Endothelial cell of umbilical vein (primary cell): Measurements from ENCODE around the gene PTPRO. TPM values are rescaled to one million over a fixed set of nuclear protein-coding genes. Genes with fewer than 3 reads are reported as not detected.

Experiments used
- BruUV-seq: library from RNA; stranded (reverse); fragments of 400-500 nt; replicated peaks from 2 replicates; lab custom pipeline; 2021; lab: Mats Ljungman, UMichigan
- CTCF ChIA-PET: fragments of 300-600, 350-600 bp; sonication (Branson Sonifier 250); formaldehyde crosslinking; loops from one replicate; lab custom pipeline; 2021; ENCODE audit warnings: antibody characterized with exemption, inconsistent platforms; lab: Charles Lee
- POLR2A ChIA-PET: fragments of 300-600, 350-600 bp; sonication (Branson Sonifier 250); formaldehyde crosslinking; loops from one replicate; lab custom pipeline; 2021; ENCODE audit warnings: antibody characterized with exemption, inconsistent platforms; lab: Charles Lee
- DNase-seq: peaks from one replicate; pipeline ENCODE4 v3.0.0-alpha.2; 2011; ENCODE audit warnings: low read depth, low spot score
- FAIRE-seq: peaks from 2 replicates; lab custom pipeline; 2011; peaks lifted over from hg19 to GRCh38; lab: Jason Lieb, UNC
- H2AFZ ChIP-seq: 2 replicates; pipeline ENCODE4 v1.6.0; 2012; ENCODE audit warnings: low read depth, low read length, control low read depth, inconsistent platforms
- H3K27ac ChIP-seq: 2 replicates; pipeline ENCODE4 v1.5.1; 2011; ENCODE audit warnings: low read depth, mild to moderate bottlenecking, control low read depth, low read length, moderate library complexity; ENCODE audit not compliant: insufficient read depth
- H3K27me3 ChIP-seq, 2 experiments: 2 replicates each; pipeline versions ENCODE4 v1.6.0 to v1.6.1; 2011; ENCODE audit warnings: low read length in 2 of 2, mixed read lengths in 1 of 2; ENCODE audit not compliant: control insufficient read depth in 2 of 2, insufficient read depth in 2 of 2
- H3K36me3 ChIP-seq, 2 experiments: 2 replicates in 1 of 2; 3 replicates in 1 of 2; pipeline ENCODE4 v1.5.1; 2011; ENCODE audit warnings: low read length in 2 of 2, mild to moderate bottlenecking in 1 of 2, moderate library complexity in 1 of 2; ENCODE audit not compliant: control insufficient read depth in 2 of 2, insufficient read depth in 2 of 2; ENCODE audit errors: extremely low read depth in 1 of 2
- H3K4me1 ChIP-seq: 3 replicates; pipeline ENCODE4 v1.5.1; 2011; ENCODE audit warnings: mild to moderate bottlenecking, low read length; ENCODE audit not compliant: control insufficient read depth, insufficient read depth; ENCODE audit errors: extremely low read depth
- H3K4me2 ChIP-seq: 2 replicates; pipeline ENCODE4 v1.6.1; 2011; ENCODE audit warnings: low read length, control low read depth, mixed read lengths; ENCODE audit not compliant: insufficient read depth
- H3K4me3 ChIP-seq, 3 experiments: fragments of 200-600 bp in 1 of 3; sonication (generic), shearing (Covaris generic) in 1 of 3; replicated peaks in 1 of 3; 2 replicates each; pipeline ENCODE4 v1.5.1; 2011 to 2016; ENCODE audit warnings: control low read depth in 3 of 3, low read length in 3 of 3, mild to moderate bottlenecking in 2 of 3, inconsistent platforms in 1 of 3, low read depth in 1 of 3, moderate library complexity in 1 of 3; ENCODE audit not compliant: insufficient read depth in 1 of 3
- H3K79me2 ChIP-seq: 2 replicates; pipeline ENCODE4 v1.6.0; 2012; ENCODE audit warnings: low read length, inconsistent platforms; ENCODE audit not compliant: control insufficient read depth, insufficient read depth
- H3K9ac ChIP-seq: replicated peaks from 2 replicates; pipeline ENCODE3; 2011; ENCODE audit warnings: low read length, control low read depth; ENCODE audit not compliant: insufficient read depth; ENCODE audit errors: extremely low read depth
- H3K9me1 ChIP-seq: replicated peaks from 3 replicates; pipeline ENCODE4 v1.6.0; 2011; ENCODE audit warnings: mild to moderate bottlenecking, low read length; ENCODE audit not compliant: control insufficient read depth, insufficient read depth; ENCODE audit errors: extremely low read depth
- H3K9me3 ChIP-seq: replicated peaks from 2 replicates; pipeline ENCODE4 v1.5.1; 2012; ENCODE audit warnings: low read length, inconsistent platforms; ENCODE audit not compliant: control insufficient read depth, insufficient read depth
- H4K20me1 ChIP-seq: replicated peaks from 2 replicates; pipeline ENCODE3; 2011; ENCODE audit warnings: mild to moderate bottlenecking, low read length; ENCODE audit not compliant: control insufficient read depth, insufficient read depth; ENCODE audit errors: extremely low read depth
- EZH2 ChIP-seq: IDR thresholded peaks from 2 replicates; pipeline ENCODE4 v1.6.1; 2012; ENCODE audit warnings: borderline replicate concordance, low read depth, mild to moderate bottlenecking, moderate library complexity, low read length, inconsistent platforms; ENCODE audit not compliant: severe bottlenecking
- FOS ChIP-seq: IDR thresholded peaks from 2 replicates; pipeline ENCODE4 v1.6.1; 2011; ENCODE audit warnings: mild to moderate bottlenecking, low read length, moderate library complexity, borderline replicate concordance; ENCODE audit not compliant: insufficient read depth
- GATA2 ChIP-seq: IDR thresholded peaks from 2 replicates; pipeline ENCODE4 v1.7.0; 2011; ENCODE audit warnings: low read depth, mild to moderate bottlenecking, moderate library complexity, mixed read lengths, low read length; ENCODE audit not compliant: insufficient read length, insufficient read depth
- JUN ChIP-seq: IDR thresholded peaks from 2 replicates; pipeline ENCODE4 v1.6.1; 2011; ENCODE audit warnings: borderline replicate concordance, low read depth; ENCODE audit not compliant: insufficient read length, insufficient read depth
- MYC ChIP-seq: IDR thresholded peaks from one replicate; pipeline ENCODE4 v1.6.1; 2011; ENCODE audit warnings: mild to moderate bottlenecking, low read depth, low read length
- POLR2A ChIP-seq: IDR thresholded peaks from 2 replicates; pipeline ENCODE4 v1.6.1; 2012; ENCODE audit warnings: low read depth, mild to moderate bottlenecking, control low read depth, low read length
- POLR2AphosphoS5 ChIP-seq: IDR thresholded peaks from 2 replicates; pipeline ENCODE4 v1.6.1; 2012; ENCODE audit warnings: low read depth, mild to moderate bottlenecking, control low read depth, low read length, moderate library complexity; ENCODE audit not compliant: insufficient read depth
- dilution Hi-C: fragments of 300-500 bp; cut with MboI; formaldehyde crosslinking; loops from one replicate; pipeline ENCODE4 v1.15.0; 2019; ENCODE audit warnings: low sequenced_read_pairs; ENCODE audit not compliant: extremely low pct_ligation_motif_present
- intact Hi-C: fragments of 100-400 bp; cut with micrococcal nuclease; formaldehyde crosslinking; loops from one replicate; pipeline ENCODE4 v1.10.0; 2022
- polyA plus RNA-seq, 4 experiments: library from polyadenylated mRNA; depleted of rRNA in 3 of 4; stranded (reverse) in 3 of 4; unstranded in 1 of 4; fragments of >200 nt; gene quantifications; 2 replicates each; pipeline versions ENCODE4 v1.2.1 to v1.2.3, GENCODE V29; 2011 to 2012; ENCODE audit warnings: missing spikeins in 1 of 4
- total RNA-seq: library from RNA; stranded (reverse); gene quantifications from 2 replicates; pipeline ENCODE4 v1.2.3, GENCODE V29; 2021
- TF ChIP-seq, protein P1 (sequence below), 2 donors: IDR thresholded peaks; 1 replicate in 1 of 2; 2 replicates in 1 of 2; pipeline ENCODE4 v1.5.1; 2011; ENCODE audit warnings: low read length in 2 of 2, mild to moderate bottlenecking in 2 of 2, moderate library complexity in 2 of 2, control low read depth in 1 of 2, inconsistent platforms in 1 of 2, low read depth in 1 of 2; ENCODE audit not compliant: insufficient read depth in 1 of 2; ENCODE audit errors: extremely low read depth in 1 of 2
- TF ChIP-seq, protein P2 (sequence below): IDR thresholded peaks from 2 replicates; pipeline ENCODE4 v1.6.1; 2011; ENCODE audit not compliant: insufficient read depth, insufficient read length

The PTPRO gene
- total and polyA plus RNA-seq, 2 donors (not counting 3 experiments of a cell fraction or from before 2014, with no cell fraction given) = not detected

DNA sequence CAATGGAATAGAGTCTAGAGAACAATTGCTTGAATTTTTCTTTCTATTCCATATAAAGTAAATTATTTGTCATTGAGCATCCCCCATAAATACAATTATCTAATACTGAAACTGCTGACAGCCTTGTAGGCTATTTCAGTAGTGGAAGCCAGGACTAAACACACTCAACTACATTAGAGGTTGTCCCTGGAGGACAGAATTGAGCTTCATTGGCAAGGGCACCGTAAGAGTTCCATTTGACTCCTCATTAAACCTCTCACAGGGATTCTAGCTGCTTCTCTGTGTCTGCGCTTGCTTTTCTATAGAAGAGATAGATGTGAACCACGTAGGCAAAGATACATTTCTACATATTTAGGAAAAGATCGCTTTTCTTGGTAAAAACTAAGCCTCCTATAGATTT lies 3.5 kb upstream of the PTPRO start:
- Histone ChIP-seq H3K27ac (no peak overlapping the region), H2AFZ (no peak overlapping the region), H3K9me1 (no peaks in the 10 kb centered on the region), H4K20me1 (no peaks in the 10 kb centered on the region), H3K79me2 (no peaks in the 10 kb centered on the region), H3K4me2 (no peak overlapping the region), H3K4me3 (no peak overlapping the region), H3K36me3 (no peaks in the 10 kb centered on the region), H3K9ac (no peak overlapping the region), H3K27me3 (peaks cover 9 to 26% of the 10 kb centered on the region in 2 experiments), H3K4me1 (no peaks in the 10 kb centered on the region), H3K9me3 (no peaks in the 10 kb centered on the region)
- BruUV-seq = no TSS peak
- no peak for FAIRE-seq
- intact Hi-C loops = no loop called here
- dilution Hi-C loops = no loop called here
- POLR2A ChIA-PET = no interaction called here
- CTCF ChIA-PET = no interaction called here
- DNase-seq = no peak
- no peak for TF ChIP-seq POLR2AphosphoS5
- TF ChIP-seq, protein P1, sequence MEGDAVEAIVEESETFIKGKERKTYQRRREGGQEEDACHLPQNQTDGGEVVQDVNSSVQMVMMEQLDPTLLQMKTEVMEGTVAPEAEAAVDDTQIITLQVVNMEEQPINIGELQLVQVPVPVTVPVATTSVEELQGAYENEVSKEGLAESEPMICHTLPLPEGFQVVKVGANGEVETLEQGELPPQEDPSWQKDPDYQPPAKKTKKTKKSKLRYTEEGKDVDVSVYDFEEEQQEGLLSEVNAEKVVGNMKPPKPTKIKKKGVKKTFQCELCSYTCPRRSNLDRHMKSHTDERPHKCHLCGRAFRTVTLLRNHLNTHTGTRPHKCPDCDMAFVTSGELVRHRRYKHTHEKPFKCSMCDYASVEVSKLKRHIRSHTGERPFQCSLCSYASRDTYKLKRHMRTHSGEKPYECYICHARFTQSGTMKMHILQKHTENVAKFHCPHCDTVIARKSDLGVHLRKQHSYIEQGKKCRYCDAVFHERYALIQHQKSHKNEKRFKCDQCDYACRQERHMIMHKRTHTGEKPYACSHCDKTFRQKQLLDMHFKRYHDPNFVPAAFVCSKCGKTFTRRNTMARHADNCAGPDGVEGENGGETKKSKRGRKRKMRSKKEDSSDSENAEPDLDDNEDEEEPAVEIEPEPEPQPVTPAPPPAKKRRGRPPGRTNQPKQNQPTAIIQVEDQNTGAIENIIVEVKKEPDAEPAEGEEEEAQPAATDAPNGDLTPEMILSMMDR (IDR thresholded peaks at IDR 0.05; ENCODE audit: extremely low read depth in 1 of 2, insufficient read depth in 1 of 2, low read depth in 1 of 2, low read length in 2 of 2) = no peak

DNA sequence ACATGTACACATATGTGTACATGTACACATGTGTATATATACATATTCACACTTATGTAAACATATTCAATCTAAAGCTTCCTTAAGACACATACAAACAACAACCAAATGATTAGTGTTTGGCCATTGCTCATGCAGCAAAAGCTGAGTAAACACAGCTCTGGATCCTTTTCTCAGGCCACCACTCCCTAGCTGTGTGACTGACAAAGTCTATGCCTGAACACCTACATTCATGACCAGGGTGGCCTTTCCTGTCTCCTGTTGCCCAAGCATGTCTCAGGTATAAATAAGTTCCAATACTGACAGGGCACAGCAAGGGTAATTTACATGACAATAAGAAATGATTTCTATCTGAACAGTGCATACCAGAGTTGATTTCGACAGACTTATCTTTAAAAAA lies 1.4 kb upstream of the PTPRO start:
- H3K27ac ChIP-seq = no peak overlapping the region
- H3K9me3 ChIP-seq = no peaks in the 10 kb centered on the region
- DNase-seq (no peak), FAIRE-seq (no peak)
- no TSS peak for BruUV-seq
- H3K9me1 ChIP-seq = no peaks in the 10 kb centered on the region
- no peaks in the 10 kb centered on the region for H3K79me2 ChIP-seq
- H3K27me3 ChIP-seq = peaks cover 9 to 30% of the 10 kb centered on the region in 2 experiments
- dilution Hi-C loops = no loop called here
- ChIA-PET POLR2A (no interaction called here), CTCF (no interaction called here)
- no peaks in the 10 kb centered on the region for H4K20me1 ChIP-seq
- H3K36me3 ChIP-seq = no peaks in the 10 kb centered on the region
- no peak overlapping the region for H3K4me2 ChIP-seq
- intact Hi-C loops = no loop called here
- no peak for TF ChIP-seq EZH2
- no peak for TF ChIP-seq POLR2AphosphoS5
- TF ChIP-seq MYC = no peak
- TF ChIP-seq FOS = no peak
- TF ChIP-seq, protein P1 (IDR thresholded peaks at IDR 0.05; ENCODE audit: extremely low read depth in 1 of 2, insufficient read depth in 1 of 2, low read depth in 1 of 2, low read length in 2 of 2) = no peak
- no peak for TF ChIP-seq GATA2
- TF ChIP-seq, protein P2, sequence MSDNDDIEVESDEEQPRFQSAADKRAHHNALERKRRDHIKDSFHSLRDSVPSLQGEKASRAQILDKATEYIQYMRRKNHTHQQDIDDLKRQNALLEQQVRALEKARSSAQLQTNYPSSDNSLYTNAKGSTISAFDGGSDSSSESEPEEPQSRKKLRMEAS = no peak
- TF ChIP-seq POLR2A = no peak
- no peak for TF ChIP-seq JUN
- H3K4me1 ChIP-seq = no peaks in the 10 kb centered on the region
- H2AFZ ChIP-seq = no peak overlapping the region
- no peak overlapping the region for H3K9ac ChIP-seq
- no peak overlapping the region for H3K4me3 ChIP-seq
